GM12873 (cell line): ENCODE data around the gene NEIL3.

Experiments used
- CTCF ChIP-seq: IDR thresholded peaks from 2 replicates; pipeline ENCODE4 v1.5.1; 2012; ENCODE audit warnings: low read depth, mild to moderate bottlenecking, moderate library complexity, low read length, control low read depth; ENCODE audit not compliant: insufficient read depth; ENCODE audit errors: missing control alignments

Gene NEIL3

GRCh38 chr4:177348348-177348747, 38.7 kb downstream of the NEIL3 start:
- TF ChIP-seq CTCF, result peak; percentile 3

- no peak for TF ChIP-seq CTCF
Measured at GRCh38 chr4:177349191-177349590, 39.5 kb downstream of the NEIL3 start.

- no peak for TF ChIP-seq CTCF
Measured at GRCh38 chr4:177351622-177352244, 42.1 kb downstream of the NEIL3 start.

- TF ChIP-seq CTCF, result no peak
Measured at GRCh38 chr4:177356206-177356605, 46.5 kb downstream of the NEIL3 start.

- TF ChIP-seq CTCF, result no peak
Measured at GRCh38 chr4:177356921-177357320, 47.2 kb downstream of the NEIL3 start.

- peak; percentile 19 for TF ChIP-seq CTCF
Measured at GRCh38 chr4:177367336-177367735, 57.7 kb downstream of the NEIL3 start.

GRCh38 chr4:177369372-177369771, 59.7 kb downstream of the NEIL3 start:
- no peak for TF ChIP-seq CTCF
